HG02981 (cell line): ENCODE results near the gene AFP.

Experiments used
- ATAC-seq: cut with Tn5 transposase; IDR thresholded peaks from one replicate; pipeline ENCODE4 v1.9.1; 2021; ENCODE audit warnings: mild to moderate bottlenecking, moderate library complexity; ENCODE audit not compliant: unreplicated experiment

AFP gene

DNA sequence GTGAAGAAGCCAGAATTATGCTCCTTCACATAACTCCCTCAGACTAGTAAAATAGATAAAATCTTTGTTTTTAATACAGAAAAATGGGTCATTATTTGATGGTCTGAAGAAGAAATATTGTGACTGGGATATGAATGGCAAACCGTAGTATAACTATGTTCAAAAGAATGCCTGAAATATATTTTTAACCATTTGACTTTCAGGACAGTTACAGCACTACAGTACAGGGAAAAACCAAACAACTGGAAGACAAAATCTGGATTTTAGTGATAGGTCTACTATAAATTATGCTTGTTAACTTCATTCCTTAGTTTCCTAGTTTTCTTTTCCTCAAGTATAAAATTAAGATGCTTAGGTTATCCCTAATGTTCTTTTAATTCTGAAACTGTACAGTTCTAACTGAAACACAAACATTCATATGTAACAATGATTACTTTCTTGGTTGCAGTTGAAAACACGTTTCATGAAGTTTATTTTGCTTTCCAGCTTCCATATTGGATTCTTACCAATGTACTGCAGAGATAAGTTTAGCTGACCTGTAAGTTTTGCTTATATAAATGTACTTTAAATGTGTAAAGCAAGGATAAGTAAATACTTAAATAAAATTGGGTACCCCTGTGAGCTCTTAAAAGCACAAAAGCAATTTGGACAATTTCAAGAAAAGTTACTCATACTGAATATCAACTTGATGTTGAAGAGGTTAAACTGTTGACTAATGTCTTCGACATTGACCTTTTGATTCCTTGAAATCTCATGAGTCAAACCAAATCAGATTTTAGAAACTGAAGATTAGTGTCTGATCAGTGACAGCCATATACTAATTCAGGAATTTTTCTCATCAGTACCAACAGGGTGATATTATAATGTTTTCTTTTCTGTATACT, 895 bp downstream of the AFP start:
- no peak for ATAC-seq

DNA sequence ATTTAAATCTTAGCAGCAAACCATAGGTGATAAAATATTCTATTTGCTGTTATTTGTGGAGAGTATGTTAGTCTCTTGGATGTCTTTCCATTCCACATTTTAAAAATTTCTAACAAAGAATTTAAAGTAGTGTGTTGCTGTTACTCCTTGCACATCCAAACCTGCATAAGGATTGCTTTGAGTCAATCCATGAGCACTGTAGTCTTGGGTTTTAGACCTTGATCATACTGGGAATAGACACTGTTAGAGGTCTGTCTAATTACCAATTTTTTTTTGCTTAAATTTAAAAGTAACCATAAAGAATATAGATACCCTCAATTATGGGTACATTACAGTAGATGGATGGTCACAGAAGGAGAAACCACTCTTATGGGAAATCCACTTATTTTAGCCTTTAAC, 1.5 kb downstream of the AFP start:
- ATAC-seq = no peak

DNA sequence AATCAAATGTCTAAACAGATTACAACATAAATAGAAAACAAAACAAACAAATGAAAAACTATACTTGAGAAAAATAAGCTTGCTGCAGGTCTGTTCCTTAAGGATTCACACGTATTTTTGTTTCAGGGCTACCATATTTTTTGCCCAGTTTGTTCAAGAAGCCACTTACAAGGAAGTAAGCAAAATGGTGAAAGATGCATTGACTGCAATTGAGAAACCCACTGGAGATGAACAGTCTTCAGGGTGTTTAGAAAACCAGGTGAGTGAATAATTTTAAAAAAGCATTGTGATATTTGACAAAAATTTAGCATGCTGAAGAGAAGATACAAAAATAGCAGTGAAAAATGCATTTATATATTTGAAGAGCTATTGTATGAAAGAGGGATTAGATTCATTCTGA, 2.0 kb downstream of the AFP start:
- ATAC-seq = no peak

DNA sequence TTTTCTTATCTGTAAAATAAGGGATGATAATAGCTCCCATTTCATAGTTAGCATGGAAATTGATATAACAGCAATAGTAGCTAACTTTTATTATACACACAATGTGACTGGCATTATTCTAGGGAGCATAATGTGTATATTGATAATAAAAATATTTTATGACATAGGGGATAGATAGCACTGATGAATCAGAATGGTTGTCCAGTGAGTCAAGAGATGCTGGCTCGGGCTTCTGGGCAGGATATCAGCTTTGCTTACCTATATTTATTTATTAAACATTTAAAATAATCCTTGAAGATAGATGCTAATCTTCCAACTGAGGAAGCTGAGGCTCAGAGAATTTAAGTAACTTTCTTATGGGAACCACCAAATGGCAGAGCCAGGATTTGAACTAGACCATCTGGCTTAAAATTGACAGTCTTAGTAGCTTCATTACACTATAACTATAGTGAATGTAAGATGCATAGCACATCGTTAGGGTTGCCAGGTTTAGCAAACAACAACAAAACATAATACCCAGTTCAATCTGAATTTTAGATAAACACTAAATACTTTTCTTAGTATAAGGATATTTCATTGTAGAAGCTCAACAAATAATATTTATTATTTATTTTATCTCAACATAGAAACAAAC, 2.7 kb downstream of the AFP start:
- no peak for ATAC-seq

DNA sequence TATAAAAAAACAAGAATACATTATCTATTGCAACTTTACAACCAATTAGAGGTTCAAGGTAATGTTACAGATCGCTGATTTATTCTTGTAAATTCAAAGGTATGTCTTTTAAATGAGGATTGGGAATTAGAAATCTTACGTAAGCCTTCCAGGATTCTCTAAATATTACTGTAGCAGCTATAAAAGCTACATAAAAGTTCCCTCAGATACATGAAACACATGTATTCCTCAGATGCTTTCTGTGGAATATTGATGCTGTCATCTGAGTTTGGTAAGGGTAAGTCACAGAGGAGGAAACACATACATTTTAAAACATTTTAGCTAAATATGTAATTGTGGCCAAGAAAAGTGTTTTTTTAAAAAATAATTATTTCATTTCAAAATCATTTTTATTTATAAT, 3.4 kb downstream of the AFP start:
- no peak for ATAC-seq

DNA sequence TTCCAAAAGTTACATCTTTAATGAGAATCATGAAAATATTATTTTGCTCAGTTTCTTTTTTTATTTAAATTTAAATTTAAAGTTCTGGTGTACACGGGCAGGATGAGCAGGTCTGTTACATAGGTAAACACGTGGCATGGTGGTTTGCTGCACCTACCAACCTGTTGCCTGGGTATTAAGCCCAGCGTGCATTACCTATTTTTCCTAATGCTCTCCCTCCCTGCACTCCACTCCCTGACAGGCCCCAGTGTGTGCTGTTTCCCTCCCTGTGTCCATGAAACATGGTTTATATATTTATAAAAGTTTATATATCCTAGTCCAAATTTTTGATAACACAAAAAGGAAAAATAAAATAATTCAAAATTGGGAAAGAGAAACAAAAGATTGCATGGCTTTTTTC, 4.0 kb downstream of the AFP start:
- ATAC-seq = no peak

DNA sequence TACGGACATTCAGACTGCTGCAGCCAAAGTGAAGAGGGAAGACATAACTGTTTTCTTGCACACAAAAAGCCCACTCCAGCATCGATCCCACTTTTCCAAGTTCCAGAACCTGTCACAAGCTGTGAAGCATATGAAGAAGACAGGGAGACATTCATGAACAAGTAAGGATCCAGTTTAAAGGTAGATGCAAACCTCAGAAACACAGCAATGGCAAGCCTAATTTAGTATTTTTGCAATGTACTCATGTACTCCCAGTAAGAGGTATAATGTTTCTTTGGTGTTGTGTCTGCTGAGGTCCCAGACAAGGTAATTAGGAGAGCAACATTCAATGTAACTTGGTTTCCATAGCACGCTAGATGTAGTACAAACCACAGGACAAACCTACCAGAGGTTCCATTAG, 4.6 kb downstream of the AFP start:
- no peak for ATAC-seq

DNA sequence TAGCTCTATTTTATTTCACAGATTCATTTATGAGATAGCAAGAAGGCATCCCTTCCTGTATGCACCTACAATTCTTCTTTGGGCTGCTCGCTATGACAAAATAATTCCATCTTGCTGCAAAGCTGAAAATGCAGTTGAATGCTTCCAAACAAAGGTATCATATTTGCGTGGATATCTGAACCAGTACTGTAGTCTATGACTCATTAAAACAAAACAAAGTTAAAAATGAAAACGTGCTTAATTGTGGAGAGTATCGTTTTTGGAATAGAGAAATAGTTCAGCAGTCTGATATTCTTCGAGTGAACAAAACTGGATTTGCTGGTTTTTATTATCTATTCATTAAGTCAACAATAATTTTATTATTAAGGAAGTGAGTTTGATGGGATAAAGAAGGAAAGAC, 6.3 kb downstream of the AFP start:
- no peak for ATAC-seq

DNA sequence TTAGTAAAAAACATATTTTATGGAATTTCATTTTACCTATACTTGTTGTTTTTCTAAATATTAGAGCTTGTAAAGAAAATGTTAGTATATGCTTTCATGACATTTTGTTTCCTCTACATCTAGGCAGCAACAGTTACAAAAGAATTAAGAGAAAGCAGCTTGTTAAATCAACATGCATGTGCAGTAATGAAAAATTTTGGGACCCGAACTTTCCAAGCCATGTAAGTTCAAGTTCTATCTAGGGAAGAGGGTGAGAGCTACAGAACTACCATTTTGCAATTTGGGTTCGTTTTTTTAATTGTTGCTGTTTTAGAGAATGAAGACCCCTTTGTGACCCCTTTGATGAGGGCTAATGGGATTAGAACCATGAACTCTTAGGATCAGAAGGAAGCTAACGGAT, 7.2 kb downstream of the AFP start:
- no peak for ATAC-seq

DNA sequence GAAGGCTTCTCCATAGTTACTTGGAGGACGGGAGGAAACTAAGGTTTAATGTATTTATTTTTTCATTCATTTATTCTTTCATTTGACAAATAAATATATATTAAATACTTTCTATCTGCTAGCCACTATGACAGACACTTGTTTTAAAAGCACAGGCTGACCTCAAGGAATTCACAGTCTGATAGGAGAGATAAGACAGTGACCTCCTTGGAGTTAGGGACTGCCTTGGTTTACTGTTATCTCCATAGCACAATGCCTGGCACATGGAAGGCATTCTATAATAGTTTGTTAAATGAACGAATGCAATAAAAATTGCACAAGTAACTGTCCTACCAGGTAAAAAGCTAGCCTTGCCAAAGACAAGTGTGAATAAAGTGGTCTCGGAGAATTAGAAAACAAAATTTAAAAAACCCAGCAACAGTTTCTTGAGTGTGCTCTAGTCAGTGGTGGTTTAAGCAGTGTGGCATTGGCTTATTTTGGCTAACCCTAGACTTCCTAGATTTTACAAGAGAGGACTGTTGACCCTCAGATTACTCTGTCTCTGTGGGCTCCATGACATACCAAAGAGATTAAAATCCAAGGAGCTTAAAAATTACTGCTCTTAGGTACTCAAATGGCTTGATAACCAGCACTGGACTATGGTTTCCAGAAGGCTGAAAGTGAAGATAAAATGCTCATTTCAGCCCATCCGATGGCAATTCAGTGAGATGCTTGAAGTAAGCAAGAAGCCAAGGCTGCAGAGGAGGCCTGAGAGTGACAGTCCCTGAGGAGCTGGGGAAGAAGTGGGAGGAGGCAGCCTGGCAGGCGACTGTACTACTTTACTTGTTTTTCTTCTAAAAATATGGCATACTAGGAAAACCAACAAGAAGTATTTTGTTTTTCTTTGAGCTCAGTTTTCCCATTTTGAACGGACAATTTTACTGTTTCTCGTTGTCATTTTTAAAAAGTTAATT, 9.6 kb downstream of the AFP start:
- no peak for ATAC-seq

DNA sequence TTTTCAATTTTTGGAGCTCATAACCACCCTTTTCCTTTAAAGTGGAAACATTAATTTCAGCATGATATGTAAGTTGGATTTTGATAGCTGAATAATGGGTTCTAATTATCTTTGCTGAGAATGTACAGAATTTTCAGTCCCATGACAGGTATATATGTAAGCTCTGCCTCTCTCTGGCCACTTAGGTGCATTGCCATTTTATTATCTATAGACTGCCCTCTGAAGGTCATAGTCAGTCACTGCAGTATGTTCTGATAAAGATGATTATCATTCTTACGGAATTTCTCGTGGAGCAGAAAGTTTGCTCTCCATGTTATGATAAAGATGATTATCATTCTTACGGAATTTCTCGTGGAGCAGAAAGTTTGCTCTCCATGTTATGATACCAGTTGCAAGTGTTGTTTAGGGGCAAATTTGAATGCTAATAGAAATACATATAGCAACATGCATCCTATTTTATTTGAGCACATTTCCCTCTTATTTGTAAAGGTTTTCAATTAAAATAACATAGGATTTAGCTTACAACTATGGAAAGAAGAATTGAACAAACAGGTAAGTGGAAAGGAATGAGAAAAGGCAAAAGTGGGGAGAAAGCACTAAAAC, 10.4 kb downstream of the AFP start:
- peak; percentile 99 for ATAC-seq

DNA sequence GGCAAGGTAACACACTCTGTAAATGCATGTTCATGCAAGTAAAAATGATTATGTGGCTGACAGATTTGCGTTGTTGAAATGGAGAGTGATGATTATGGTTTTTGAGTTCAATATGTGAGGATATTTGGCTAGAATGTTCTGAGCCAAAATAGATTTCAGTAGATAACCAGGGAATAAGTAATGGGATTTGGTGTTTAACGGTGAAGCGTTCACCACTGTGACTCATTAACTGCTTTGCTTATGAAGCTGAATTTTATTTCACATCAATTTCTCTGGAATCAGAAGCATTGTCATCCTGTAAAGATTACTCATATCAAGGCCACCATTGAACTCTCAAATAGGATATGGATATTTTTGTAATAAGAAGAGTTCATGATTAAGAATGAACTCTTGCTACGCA, 11.7 kb downstream of the AFP start:
- no peak for ATAC-seq

DNA sequence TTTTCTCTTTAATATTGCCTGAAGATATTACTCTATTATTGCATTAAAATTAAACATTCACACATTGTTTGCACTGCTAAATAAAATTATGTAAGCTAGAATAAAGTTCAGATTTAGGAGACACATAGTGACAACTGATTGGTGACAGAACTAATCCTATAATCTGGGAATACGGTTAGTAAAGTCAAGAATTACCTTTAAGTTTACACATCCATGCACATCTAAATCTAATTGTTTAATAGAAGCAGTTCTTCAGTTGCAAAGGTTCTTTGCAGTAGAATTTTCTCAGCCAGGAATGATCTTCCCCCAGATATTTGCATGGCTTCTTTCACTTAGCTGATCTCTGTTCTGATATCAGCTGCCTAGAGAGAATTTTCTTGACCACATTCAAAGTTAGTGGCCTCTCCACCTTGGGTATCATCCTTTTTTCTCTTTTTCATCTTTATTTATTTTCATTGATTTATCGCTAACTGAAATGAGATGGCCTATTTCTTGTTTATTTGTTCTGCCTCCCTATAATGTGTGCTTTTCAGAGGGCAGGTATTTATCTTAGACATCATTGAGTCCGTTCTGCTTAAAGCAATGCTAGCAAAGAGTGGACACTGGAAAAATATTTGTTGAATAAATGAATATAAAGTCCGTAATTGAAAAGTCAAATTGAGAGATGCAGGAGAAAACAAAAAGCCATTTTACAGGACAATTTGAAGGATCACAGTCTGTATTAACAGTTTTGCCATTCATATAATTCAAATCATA, 12.6 kb downstream of the AFP start:
- ATAC-seq = no peak

DNA sequence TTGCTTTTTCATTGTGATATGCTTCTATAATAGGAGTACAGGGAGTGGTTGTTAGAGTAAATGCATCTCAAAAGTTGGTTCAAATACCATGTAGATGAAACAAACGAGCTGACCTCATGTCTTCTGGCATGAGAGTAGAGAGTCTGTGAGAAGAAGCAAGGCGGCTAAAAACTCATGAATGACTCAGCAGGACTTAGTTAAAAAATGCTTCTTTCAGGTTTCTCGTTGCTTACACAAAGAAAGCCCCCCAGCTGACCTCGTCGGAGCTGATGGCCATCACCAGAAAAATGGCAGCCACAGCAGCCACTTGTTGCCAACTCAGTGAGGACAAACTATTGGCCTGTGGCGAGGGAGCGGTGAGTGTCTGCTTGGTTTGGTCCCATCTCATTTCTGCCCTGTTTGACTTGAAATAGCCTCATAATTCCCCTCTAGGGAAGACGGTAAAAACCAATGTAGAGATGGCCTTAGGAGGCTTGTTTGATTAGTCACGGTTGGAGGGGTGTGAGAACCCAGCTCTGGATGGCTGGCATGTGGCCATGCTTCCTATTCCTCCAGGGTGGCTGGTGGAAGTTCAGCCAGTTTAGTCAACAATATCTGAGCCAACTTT, 14.5 kb downstream of the AFP start:
- no peak for ATAC-seq

DNA sequence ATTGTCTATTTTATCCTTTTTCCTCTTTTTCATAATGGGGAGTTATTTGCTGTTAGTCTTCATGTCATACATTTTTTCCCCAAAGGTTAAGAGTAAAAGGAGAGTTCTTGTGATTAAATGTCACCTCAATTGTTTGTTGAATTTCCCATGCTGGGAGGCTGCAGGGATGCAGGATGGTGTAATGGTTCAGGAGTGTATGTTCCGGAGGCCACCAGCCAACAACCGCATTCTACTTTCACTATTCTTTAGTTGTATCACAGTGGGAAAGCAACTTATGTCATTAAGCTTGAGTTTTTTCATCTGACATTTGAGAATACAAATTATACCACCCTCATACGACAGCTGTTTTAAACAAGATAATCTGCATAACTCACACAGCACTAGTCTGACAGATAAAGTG, 15.4 kb downstream of the AFP start:
- ATAC-seq = no peak

DNA sequence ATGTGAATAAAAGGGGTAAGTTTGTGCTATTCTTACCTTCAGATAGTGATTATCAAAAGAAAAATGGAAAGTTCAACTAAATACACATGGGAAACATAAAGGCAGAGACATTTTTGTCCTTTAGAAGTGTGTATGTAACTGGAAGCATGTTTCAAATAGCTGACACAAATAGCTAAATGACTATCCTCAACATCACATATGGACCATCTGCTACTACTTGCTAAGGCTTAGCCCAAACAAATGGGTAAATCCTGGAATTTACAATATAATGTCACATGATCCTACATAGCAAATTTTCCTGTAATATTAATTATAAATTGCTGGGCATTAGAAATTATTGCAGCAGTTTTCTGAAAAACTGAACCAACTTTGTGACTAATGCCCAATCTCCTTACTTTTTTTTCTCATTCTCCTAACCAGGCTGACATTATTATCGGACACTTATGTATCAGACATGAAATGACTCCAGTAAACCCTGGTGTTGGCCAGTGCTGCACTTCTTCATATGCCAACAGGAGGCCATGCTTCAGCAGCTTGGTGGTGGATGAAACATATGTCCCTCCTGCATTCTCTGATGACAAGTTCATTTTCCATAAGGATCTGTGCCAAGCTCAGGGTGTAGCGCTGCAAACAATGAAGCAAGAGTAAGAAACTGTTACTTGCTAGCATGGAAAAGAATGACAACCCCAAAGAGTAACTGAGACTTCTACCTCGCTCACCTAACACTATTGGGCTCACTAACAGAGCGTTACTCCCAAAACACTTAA, 16.1 kb downstream of the AFP start:
- ATAC-seq = no peak

DNA sequence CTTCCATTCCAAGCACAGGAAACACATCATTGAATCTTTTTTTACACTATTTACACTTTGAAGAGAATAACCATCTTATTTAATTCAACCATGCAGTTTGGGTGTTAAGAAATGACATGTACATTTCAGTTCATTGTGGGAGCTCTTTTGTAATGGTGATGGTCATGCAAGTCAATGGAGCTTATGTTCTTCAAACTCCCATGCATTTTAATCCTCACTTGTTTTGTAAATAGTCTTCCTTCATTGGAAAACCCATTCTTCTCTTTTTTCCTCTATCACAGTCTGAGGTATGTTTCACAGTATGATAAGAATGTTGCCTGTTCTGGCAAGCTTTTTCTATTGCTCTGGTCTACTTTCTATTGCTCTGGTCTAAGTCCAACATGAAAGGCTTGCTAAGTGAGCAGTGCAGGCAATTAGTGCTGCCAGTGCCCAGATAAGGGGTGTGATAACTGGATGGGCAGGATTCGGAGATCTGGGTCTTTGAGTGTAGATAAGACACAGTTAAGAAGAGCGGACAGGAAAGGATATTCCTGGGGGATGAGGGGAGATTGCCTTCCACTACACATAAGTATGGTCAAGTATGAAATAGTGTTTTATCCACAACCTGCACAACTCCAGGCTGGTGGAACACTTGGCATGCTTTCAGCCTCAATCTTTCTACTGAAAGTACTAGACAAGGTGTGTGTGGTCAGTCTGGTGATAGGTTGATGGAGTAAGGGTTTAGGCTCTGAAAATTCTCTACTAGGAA, 17.1 kb downstream of the AFP start:
- ATAC-seq = no peak

DNA sequence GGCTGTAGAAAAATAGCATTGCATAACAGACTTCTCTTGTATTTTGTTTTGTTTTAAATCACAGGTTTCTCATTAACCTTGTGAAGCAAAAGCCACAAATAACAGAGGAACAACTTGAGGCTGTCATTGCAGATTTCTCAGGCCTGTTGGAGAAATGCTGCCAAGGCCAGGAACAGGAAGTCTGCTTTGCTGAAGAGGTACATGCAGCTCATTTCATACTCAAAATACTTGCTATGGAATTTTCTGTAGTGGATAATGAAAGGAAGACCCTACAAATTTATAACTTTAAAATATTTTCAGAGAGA, 17.6 kb downstream of the AFP start:
- ATAC-seq = no peak

DNA sequence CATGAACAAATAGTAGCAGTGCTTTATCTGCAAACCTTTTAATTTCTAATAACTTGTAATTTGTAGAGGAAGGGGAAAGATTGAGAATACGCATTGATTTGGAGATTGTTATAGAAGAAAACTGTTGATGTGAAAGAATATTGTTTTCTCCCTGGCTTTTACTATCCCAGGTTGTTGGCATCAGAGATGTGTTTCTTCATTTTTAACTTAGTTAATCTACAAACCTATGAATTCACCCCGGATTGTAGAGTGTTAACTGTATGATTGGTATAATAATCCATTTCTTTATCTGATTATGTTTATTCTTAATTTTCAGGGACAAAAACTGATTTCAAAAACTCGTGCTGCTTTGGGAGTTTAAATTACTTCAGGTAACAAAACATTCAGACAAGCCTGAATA, 18.9 kb downstream of the AFP start:
- ATAC-seq = no peak
